Adrenal gland (tissue), 5 donors: Measurements from ENCODE around the gene KIF6.

Source experiments
- CTCF ChIP-seq, 6 experiments: fragments of 450-650 bp in 4 of 6; fragments of 200-600 bp in 2 of 6; sonication (generic) in 1 of 6; IDR thresholded peaks; 1 replicate in 5 of 6; 2 replicates in 1 of 6; pipeline versions ENCODE4 v1.5.1 to v1.8.0; 2016 to 2021; ENCODE audit warnings: antibody characterized with exemption in 6 of 6, mild to moderate bottlenecking in 2 of 6, moderate library complexity in 1 of 6
- POLR2A ChIP-seq, 2 donors: fragments of 450-650 bp; IDR thresholded peaks; one replicate each; pipeline ENCODE4 v1.6.1; 2017; ENCODE audit warnings: antibody characterized with exemption in 2 of 2, mild to moderate bottlenecking in 2 of 2, moderate library complexity in 1 of 2
- donor health status: DM: no; HTN: no; CAD: no.

- TF ChIP-seq POLR2A (IDR thresholded peaks at IDR 0.05) (no peak), CTCF (IDR thresholded peaks at IDR 0.05) (no peak)
Measured at GRCh38 chr6:39428816-39429215, 296.4 kb downstream of the KIF6 start.
